OCI-LY1 (cell line): ENCODE data around the gene WASF1.

Experiments
- H2AFZ ChIP-seq: fragments of 200-600 bp; sonication (generic), shearing (Covaris generic); 2 replicates; pipeline ENCODE4 v1.6.0; 2014; ENCODE audit warnings: antibody characterized with exemption, mild to moderate bottlenecking, low read length
- H3F3A ChIP-seq: fragments of 200-600 bp; sonication (generic), shearing (Covaris generic); 2 replicates; pipeline ENCODE4 v1.6.0; 2014; ENCODE audit warnings: mild to moderate bottlenecking, antibody characterized with exemption, low read length, moderate library complexity; ENCODE audit not compliant: insufficient read depth
- H3K27ac ChIP-seq: fragments of 200-600 bp; sonication (generic); 2 replicates; pipeline ENCODE4 v1.5.1; 2014; ENCODE audit warnings: low read length, mixed run types, mild to moderate bottlenecking, low read depth; ENCODE audit not compliant: poor library complexity, severe bottlenecking
- H3K27me3 ChIP-seq: fragments of 200-600 bp; sonication (generic); 2 replicates; pipeline ENCODE4 v1.6.0; 2014; ENCODE audit warnings: antibody characterized with exemption, mild to moderate bottlenecking, low read length, moderate library complexity; ENCODE audit not compliant: insufficient read depth
- H3K36me3 ChIP-seq: fragments of 200-600 bp; sonication (generic); 2 replicates; pipeline ENCODE4 v1.6.1; 2014; ENCODE audit warnings: mild to moderate bottlenecking, antibody characterized with exemption, low read length, moderate library complexity, mixed read lengths; ENCODE audit not compliant: insufficient read depth
- H3K4me1 ChIP-seq: fragments of 200-600 bp; sonication (generic); 2 replicates; pipeline ENCODE4 v1.5.1; 2014; ENCODE audit warnings: mild to moderate bottlenecking, low read length, moderate library complexity; ENCODE audit not compliant: insufficient read depth, severe bottlenecking
- H3K4me2 ChIP-seq: fragments of 200-600 bp; sonication (generic), shearing (Covaris generic); 2 replicates; pipeline ENCODE4 v1.6.1; 2014; ENCODE audit warnings: low read length
- H3K4me3 ChIP-seq: fragments of 200-600 bp; sonication (generic); 2 replicates; pipeline ENCODE4 v1.5.1; 2014; ENCODE audit warnings: low read length, low read depth, mild to moderate bottlenecking, mixed read lengths; ENCODE audit not compliant: poor library complexity, severe bottlenecking
- H3K79me2 ChIP-seq: fragments of 200-600 bp; shearing (Covaris generic); 2 replicates; pipeline ENCODE4 v1.6.1; 2016; ENCODE audit warnings: mixed run types, low read length, mixed read lengths; ENCODE audit not compliant: insufficient read depth
- H3K9ac ChIP-seq: fragments of 200-600 bp; sonication (generic), shearing (Covaris generic); 2 replicates; pipeline ENCODE4 v1.6.1; 2014; ENCODE audit warnings: mild to moderate bottlenecking, low read length, mixed read lengths
- H3K9me2 ChIP-seq: fragments of 200-600 bp; sonication (generic), shearing (Covaris generic); 2 replicates; pipeline ENCODE4 v1.6.1; 2014; ENCODE audit warnings: low read depth, mild to moderate bottlenecking, low read length, mixed read lengths
- H3K9me3 ChIP-seq: fragments of 200-600 bp; shearing (Covaris generic); 2 replicates; pipeline ENCODE4 v1.6.1; 2014; ENCODE audit warnings: low read length, mixed read lengths
- H4K20me1 ChIP-seq: fragments of 200-600 bp; sonication (generic), shearing (Covaris generic); 2 replicates; pipeline ENCODE4 v1.6.0; 2016; ENCODE audit warnings: mild to moderate bottlenecking, low read length; ENCODE audit not compliant: insufficient read depth
- EZH2 ChIP-seq: fragments of 200-600 bp; sonication (generic), shearing (Covaris generic); IDR thresholded peaks from 2 replicates; pipeline ENCODE4 v1.8.0; 2017; ENCODE audit warnings: borderline replicate concordance, mixed run types, mild to moderate bottlenecking, antibody characterized with exemption, low read length, moderate library complexity, mixed read lengths
- TF ChIP-seq, protein P1 (sequence below): fragments of 200-600 bp; sonication (generic), shearing (Covaris generic); IDR thresholded peaks from 2 replicates; pipeline ENCODE4 v1.5.1; 2017; ENCODE audit warnings: mild to moderate bottlenecking, antibody characterized with exemption, low read length, moderate library complexity, mixed read lengths

Gene WASF1

GRCh38 chr6:110093981-110094380 lies 85.5 kb downstream of the WASF1 start:
- no peaks in the 10 kb centered on the region for H3K79me2 ChIP-seq
- H3K9ac ChIP-seq, result no peak overlapping the region
- no peak overlapping the region for H3K4me2 ChIP-seq
- no peaks in the 10 kb centered on the region for H3K4me1 ChIP-seq
- no peaks in the 10 kb centered on the region for H3K9me3 ChIP-seq
- H3K27me3 ChIP-seq, result no peaks in the 10 kb centered on the region
- H2AFZ ChIP-seq, result no peak overlapping the region
- no peak overlapping the region for H3K27ac ChIP-seq
- H3K36me3 ChIP-seq, result no peaks in the 10 kb centered on the region
- no peaks in the 10 kb centered on the region for H3K9me2 ChIP-seq
- no peaks in the 10 kb centered on the region for H4K20me1 ChIP-seq
- TF ChIP-seq, protein P1, sequence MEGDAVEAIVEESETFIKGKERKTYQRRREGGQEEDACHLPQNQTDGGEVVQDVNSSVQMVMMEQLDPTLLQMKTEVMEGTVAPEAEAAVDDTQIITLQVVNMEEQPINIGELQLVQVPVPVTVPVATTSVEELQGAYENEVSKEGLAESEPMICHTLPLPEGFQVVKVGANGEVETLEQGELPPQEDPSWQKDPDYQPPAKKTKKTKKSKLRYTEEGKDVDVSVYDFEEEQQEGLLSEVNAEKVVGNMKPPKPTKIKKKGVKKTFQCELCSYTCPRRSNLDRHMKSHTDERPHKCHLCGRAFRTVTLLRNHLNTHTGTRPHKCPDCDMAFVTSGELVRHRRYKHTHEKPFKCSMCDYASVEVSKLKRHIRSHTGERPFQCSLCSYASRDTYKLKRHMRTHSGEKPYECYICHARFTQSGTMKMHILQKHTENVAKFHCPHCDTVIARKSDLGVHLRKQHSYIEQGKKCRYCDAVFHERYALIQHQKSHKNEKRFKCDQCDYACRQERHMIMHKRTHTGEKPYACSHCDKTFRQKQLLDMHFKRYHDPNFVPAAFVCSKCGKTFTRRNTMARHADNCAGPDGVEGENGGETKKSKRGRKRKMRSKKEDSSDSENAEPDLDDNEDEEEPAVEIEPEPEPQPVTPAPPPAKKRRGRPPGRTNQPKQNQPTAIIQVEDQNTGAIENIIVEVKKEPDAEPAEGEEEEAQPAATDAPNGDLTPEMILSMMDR, result no peak
- no peak for TF ChIP-seq EZH2
- H3F3A ChIP-seq, result no peaks in the 10 kb centered on the region
- no peak overlapping the region for H3K4me3 ChIP-seq

DNA sequence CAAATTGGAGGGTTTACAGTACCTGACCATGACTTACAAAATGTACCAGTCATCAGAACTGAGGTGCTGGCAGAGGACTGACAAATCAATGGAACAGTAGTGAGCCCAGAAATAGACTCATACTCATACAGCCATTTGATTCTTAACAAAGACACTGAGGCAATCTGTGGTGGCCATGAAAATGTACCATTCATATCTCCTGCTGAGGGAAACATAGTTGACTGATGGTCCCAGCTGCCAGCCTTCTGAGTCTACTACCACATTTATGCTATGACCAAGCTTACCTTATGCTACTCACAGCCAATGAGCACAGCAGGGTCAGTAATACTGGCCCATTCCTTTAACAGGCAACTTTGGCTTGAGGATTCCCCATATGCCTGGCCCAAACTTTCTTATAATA lies 88.6 kb downstream of the WASF1 start:
- H3K4me3 ChIP-seq, result no peak overlapping the region
- H3K9ac ChIP-seq, result no peak overlapping the region
- TF ChIP-seq, protein P1, result no peak
- no peak for TF ChIP-seq EZH2

GRCh38 chr6:110089323-110089722 lies 90.1 kb downstream of the WASF1 start:
- Histone ChIP-seq H4K20me1 (no peaks in the 10 kb centered on the region), H3K79me2 (no peaks in the 10 kb centered on the region), H3K4me3 (no peak overlapping the region), H3K4me1 (peaks cover 5% of the 10 kb centered on the region), H3K4me2 (no peak overlapping the region), H3K36me3 (no peaks in the 10 kb centered on the region), H2AFZ (no peak overlapping the region), H3K27me3 (no peaks in the 10 kb centered on the region), H3K9me3 (no peaks in the 10 kb centered on the region), H3F3A (no peaks in the 10 kb centered on the region), H3K27ac (no peak overlapping the region), H3K9ac (no peak overlapping the region), H3K9me2 (no peaks in the 10 kb centered on the region)
- TF ChIP-seq, protein P1, result no peak
- TF ChIP-seq EZH2, result no peak

More for the DNA sequence above, 88.6 kb downstream of the WASF1 start:
- no peaks in the 10 kb centered on the region for H3K36me3 ChIP-seq
- H3K27ac ChIP-seq, result no peak overlapping the region
- no peak overlapping the region for H2AFZ ChIP-seq
- H3K4me2 ChIP-seq, result no peak overlapping the region
- no peaks in the 10 kb centered on the region for H3F3A ChIP-seq
- no peaks in the 10 kb centered on the region for H4K20me1 ChIP-seq
- H3K9me2 ChIP-seq, result no peaks in the 10 kb centered on the region
- H3K27me3 ChIP-seq, result no peaks in the 10 kb centered on the region
- peaks cover 5% of the 10 kb centered on the region for H3K4me1 ChIP-seq
- no peaks in the 10 kb centered on the region for H3K9me3 ChIP-seq
- no peaks in the 10 kb centered on the region for H3K79me2 ChIP-seq
